Ovary (tissue), 3 donors: Measurements from ENCODE around the gene CYS1.

Experiments used
- CTCF ChIP-seq, 3 donors: fragments of 450-650 bp in 2 of 3; fragments of 200-600 bp in 1 of 3; IDR thresholded peaks; one replicate each; pipeline versions ENCODE4 v1.5.1 to v1.8.0; 2016 to 2022; ENCODE audit warnings: antibody characterized with exemption in 3 of 3, mild to moderate bottlenecking in 1 of 3
- POLR2A ChIP-seq: fragments of 450-650 bp; IDR thresholded peaks from one replicate; pipeline ENCODE4 v1.6.1; 2017; ENCODE audit warnings: antibody characterized with exemption, mild to moderate bottlenecking, moderate library complexity
- donor health status: DM: no; HTN: no; CAD: no.

- TF ChIP-seq POLR2A (no peak), CTCF (IDR thresholded peaks at IDR 0.05) (no peak)
These were observed 44.6 kb downstream of the CYS1 start for GRCh38 chr2:10035633-10036032.
